Thyroid gland (tissue), 4 donors: ENCODE data around the gene MEDAG.

ENCODE experiments used
- POLR2A ChIP-seq, 2 donors: fragments of 450-650 bp; IDR thresholded peaks; one replicate each; pipeline ENCODE4 v1.6.1; 2017; ENCODE audit warnings: antibody characterized with exemption in 2 of 2, mild to moderate bottlenecking in 2 of 2, moderate library complexity in 1 of 2
- TF ChIP-seq, protein P1 (sequence below), 6 experiments: fragments of 200-600 bp in 3 of 6; fragments of 450-650 bp in 3 of 6; sonication (generic) in 3 of 6; IDR thresholded peaks; one replicate each; pipeline ENCODE4 v1.5.1; 2016 to 2019; ENCODE audit warnings: antibody characterized with exemption in 6 of 6, mild to moderate bottlenecking in 2 of 6, inconsistent platforms in 1 of 6, moderate library complexity in 1 of 6

DNA sequence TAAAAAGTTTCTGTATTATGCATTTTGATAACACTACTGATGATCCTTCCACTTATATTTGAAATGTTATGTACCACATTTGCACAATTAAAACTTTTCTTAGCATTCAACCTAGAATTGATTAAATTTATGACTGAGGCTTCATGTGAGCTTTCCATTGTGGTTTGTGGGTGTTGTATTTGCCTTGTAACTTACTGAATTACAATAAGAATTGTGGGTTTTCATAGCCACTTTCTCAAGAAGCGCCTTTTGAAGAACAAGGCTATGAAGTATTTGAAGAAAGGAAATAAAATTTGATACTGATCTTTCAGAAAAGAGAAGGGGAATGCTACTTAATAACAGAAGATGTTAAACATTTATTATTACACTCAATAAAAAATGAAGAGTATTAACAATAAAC lies 19.4 kb downstream of the MEDAG start:
- TF ChIP-seq, protein P1, sequence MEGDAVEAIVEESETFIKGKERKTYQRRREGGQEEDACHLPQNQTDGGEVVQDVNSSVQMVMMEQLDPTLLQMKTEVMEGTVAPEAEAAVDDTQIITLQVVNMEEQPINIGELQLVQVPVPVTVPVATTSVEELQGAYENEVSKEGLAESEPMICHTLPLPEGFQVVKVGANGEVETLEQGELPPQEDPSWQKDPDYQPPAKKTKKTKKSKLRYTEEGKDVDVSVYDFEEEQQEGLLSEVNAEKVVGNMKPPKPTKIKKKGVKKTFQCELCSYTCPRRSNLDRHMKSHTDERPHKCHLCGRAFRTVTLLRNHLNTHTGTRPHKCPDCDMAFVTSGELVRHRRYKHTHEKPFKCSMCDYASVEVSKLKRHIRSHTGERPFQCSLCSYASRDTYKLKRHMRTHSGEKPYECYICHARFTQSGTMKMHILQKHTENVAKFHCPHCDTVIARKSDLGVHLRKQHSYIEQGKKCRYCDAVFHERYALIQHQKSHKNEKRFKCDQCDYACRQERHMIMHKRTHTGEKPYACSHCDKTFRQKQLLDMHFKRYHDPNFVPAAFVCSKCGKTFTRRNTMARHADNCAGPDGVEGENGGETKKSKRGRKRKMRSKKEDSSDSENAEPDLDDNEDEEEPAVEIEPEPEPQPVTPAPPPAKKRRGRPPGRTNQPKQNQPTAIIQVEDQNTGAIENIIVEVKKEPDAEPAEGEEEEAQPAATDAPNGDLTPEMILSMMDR (IDR thresholded peaks at IDR 0.05), result no peak
- no peak for TF ChIP-seq POLR2A (IDR thresholded peaks at IDR 0.05)
